HCEC 1CT (cell line): ENCODE measurements around the gene TTLL8.
A peak's percentile ranks its signal among the peaks of the same experiment; 100 is the strongest.
"Not testable (repeated sequence)": the region's sequence is repeated elsewhere in the genome, so short reads cannot be mapped to it uniquely, and the experiment has no call there.

Experiments used
- DNase-seq: peaks from one replicate; pipeline ENCODE4 v3.0.0-alpha.2; 2017

Gene TTLL8

DNA sequence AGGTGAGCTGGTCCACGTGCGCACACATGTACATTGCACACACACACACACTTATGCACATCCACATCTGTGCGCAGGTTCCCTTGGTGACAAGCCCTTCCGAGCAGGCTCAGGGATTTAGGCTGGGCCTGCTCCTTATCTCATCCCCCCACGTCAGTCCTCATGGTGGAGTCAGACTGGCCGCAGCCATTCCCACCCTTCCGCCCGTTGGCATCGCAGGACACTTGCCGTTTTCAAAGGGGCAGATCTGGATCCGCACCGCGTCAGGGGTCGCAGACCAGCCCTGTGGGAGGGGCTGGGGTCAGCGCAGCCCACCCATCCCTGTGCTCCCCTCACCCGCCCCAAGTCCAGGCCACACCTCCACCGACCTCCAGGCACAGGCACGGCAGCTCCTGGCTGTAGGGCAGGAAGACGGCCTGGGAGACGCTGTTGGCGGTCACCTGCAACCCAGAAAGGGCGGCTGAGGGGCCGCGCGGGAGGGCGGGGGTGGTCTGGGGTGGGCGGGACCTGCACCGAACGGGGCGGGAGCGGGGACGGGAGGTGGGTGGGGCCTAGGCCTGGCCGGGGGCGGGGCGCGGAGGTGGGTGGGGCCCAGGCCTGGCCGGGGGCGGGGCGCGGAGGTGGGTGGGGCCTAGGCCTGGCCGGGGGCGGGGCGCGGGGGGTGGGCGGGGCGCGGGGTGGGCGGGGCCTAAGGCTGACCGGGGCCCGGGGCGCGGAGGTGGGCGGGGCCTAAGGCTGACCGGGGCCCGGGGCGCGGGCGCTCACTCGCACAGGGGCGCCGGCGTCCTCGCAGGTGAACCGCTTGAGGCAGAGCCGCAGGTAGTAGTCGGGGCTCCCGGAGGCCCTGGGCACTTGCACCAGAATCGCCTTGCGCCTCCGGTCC, 58.8 kb downstream of the TTLL8 start:
- no peak for DNase-seq

DNA sequence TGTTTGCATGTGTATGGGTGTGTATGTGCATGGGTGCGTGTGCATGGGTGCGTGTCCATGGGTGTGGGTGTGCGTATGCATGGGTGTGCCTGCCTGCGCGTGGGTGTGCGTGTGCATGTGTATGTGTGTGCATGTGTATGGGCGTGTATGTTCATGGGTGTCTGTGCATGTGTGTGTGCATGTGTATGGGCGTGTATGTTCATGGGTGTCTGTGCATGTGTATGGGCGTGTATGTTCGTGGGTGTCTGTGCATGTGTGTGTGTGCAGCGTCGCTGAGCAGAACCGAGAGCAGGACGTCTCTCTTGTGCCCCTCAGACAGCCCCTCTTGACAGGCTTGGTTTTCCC, 59.4 kb downstream of the TTLL8 start:
- no peak for DNase-seq

DNA sequence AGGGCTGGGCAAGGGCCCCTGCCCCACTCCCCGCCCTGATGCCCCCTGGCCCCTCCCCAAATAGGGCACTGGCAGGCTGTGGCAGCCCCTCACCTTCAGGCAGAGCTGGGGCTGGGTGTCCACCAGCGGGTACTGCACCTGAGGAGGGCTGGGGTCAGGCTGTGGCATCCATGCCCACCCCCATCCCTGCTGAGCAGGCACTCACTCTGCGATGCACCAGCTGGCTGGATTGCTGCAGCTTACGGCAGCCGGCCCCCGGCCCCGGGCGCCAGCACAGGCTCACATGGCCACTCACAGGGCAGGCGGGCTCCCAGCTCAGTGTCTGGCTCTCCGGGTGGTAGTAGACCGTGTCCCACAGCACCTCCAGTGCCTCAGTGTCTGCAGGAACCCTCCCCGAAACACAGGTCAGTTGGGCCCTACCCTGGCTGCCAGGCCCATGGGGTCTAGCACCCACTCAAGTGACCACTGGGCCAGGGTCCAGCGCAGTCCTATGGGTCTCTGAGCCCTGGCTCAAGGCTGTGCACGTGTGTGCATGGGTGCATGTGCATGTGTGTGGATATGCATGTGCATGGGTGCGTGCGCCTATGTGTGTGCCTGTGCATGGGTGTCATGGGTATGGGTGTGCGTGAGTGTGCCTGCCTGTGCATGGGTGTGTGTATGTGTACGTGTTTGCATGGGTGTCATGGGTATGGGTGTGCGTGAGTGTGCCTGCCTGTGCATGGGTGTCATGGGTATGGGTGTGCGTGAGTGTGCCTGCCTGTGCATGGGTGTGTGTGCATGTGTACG, 60.0 kb downstream of the TTLL8 start:
- no peak for DNase-seq

DNA sequence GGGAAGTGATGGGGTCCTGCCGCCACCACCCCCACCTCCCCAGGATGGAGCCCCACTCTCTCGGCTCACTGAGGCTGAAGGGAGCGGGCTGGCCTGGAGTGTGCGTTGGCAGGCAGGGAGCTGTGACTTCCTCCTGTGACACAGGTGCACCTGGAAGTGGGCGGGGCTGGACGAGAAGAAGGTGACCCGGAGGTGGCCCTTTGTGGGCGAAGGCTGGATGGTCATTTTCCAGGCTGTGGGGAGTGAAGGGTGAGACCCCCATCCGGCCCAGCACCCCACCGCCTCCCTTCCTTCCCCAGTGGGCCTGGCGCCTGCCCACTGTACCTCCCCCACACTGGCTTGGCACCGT, 60.9 kb downstream of the TTLL8 start:
- no peak for DNase-seq

DNA sequence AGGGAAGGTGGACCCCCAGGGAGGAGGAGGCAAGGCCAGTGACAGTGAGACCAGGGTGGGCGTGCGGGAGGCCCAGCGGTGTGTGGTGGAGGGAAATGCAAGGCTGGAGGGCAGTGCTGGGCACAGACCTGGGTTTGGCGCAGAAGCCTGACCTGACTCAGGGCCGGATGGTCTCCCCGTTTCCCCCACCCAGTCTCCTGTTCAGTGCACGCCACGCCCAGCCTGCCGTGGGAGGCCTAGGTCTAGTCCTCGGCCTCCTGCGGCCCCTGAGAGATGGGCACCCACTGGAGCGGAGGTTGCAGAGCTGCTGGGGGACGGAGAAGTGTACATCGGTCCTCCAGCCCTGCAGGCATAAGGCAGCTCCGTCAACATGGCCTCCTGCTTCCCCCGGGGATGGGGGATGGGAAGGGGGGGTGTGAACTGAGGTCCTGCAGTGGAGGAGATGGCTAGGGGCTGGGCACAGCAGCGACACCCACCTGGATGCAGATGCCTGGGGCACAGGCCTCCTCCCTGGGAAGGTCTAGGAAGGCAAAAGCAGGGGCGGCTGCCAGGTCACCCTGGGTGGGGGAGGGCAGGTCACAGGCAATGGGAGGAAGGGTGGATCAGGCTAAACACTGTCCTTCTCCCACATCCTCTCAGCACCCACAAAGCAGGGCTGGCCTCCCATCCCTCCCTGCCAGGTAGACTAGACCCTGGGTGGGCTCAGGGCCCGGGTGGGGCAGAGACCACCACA, 61.4 kb downstream of the TTLL8 start:
- no peak for DNase-seq

DNA sequence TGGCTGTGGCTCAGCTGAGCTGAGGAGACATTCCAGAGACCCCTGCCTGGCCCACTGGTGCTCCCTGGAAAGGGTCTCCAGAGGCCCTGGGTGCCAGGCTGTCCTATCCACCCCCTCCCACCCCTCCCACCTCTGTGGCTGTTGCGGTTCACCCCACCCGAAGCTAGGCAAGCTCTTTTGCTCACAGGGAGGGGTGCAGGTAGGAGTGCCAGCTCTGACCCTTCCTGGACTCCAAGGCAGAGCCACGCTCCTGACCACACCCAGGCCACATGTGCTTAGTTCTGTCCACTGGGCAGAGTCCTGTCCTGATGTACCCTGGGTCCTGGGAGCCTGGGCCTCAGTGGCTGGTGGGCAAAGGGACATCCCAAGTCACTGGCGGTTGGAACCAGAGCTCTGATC, 62.0 kb downstream of the TTLL8 start:
- DNase-seq: no peak

DNA sequence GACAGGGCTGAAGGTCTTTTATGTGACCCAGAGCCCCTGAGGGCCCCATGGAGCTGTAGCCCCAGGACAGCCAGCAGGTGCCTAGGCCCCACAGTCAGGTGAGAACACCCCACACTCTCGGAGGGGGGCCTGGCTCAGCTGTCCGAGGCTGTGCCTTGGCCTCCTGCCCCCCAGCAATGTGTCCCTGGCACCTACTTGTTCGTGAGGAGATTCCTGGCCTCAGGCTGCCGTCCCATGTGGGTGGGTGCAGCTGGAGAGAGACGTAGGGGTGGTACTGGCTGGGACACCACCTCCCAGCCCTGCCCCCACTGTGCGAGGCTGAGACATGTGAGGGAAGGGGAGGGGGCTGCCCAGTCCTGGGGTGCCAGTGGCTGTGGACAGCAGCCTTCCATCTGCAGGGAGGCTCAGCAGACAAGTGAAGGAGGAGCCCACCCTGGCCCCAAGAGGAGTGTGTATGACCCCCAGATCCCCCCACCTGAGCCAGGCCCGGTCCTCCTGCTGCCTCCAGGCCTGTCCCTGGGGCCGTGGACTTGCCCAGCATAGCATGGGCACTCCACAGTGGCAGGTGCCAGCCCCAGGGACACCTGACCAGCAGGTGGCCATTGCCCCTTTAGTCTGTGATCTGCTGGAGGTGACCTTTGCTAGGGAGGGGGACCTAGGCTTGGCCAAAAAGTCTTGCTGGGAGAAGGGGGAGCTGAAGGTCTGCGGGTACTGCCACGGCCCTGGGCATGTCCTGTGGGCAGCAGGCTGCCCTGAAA, 62.6 kb downstream of the TTLL8 start:
- DNase-seq: no peak

DNA sequence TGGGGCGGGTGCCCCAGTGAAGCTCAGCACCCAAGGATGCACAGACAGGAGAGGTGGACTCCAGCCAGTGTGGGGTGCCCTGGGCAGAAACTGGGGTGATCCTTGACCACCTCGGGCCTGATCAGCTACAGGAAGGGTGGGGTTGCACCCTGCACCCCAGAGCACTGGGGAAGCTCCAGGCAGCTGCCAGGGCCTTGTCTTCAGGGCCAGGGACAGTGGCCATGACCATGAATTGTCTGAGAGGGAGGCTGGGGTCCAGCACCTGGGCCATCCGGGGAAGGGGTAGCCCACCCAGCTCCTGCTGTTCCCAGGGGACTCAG, 63.1 kb downstream of the TTLL8 start:
- no peak for DNase-seq

DNA sequence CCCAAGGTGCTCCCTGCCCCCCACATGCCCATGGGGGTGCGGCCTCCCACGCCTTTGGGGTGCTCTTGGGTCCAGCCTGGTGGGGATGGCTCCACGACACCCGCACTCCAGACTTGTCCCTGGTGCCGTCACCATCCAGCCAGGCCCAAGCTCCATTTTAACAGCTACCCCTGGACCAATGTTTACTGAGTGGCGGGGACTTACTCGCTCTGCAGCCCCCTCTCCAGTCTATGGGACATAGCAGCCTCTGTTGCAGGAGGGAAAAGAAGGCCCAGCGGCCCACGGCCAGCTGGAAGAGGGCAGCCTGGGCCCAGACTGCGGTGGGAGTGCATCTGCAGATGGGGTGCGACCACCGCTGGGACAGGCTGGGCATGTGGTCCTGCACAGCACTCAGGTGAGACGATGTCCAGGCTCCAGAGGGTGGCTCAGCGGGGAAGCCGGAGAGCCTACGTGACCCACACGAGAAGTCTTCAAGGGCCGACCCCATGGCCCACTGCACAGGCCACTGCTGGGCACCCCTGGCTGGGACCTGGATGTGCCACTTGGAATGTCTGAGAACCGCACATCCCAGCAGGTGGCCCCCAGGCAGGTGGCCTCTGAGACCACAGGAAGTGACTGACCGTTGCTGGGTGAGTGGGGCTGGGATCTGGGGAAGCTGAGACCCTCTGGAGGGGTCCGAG, 63.6 kb downstream of the TTLL8 start:
- DNase-seq: no peak

DNA sequence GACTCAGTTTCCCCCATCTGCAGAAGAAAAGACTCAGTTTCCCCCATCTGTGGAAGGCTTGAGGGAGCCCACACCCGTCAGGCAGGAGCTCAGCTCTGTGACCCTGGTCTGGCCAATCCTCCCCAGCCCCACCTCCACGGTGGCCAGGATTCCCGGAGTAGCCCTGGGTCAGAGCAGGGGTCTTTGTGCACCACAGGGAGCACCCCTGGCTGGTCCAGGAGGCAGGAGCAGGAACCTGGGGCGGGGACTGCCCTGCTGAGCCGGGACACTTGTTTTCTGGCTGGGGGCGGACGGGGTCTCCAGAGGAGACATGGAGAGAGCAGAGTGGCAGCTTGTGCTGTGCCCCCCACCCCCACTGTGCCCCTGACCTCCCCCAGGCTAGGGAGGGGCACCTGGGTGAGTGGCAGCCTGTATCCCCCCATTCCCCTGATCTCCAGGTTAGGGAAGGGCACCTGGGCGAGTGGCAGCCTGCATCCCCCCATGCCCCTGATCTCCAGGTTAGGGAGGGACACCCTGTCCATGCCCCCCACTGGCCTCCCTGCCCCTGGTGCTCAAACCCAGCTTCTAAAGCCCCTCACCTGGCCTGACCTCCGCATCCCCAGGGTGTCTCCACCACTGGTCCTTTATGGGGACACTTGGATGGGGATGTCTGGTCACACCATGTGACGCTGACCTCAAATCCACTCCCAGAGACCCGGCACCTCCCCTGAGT, 64.3 kb downstream of the TTLL8 start:
- no peak for DNase-seq

DNA sequence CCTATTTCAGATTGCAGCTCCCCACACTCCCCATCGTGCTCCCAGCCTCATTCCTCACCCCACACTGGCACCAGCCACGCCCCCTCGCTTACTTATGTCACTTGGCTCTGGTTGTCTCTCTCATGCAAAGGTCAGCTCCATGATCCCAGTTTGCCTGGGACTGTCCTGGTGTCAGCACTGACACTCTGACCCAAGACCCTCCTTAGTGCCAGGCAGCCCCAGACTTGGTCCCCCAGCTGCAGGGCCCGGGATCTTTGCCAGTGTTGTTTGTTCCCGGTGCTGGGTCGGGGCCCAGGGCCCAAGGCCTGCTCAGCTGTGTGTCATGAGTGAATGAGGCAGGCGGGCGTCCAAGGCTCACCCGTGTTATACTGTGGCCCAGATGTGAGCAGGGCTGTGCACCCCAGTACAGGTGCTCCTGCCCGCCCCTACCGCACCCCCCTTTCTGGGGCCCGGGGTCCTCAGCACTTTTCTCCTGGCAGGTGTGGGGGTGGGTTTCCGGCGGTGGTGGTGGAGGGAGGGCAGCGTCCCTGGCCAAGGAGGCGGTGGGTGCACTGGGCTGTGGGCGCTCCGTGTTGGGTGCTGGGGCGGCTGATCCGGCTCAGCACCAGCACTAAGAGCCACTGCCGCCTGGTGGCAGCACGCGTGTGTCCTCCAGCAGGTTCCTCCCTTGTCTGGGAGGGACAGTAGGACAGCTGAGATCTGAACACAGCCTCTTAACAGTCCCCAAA, 65.0 kb downstream of the TTLL8 start:
- DNase-seq: peak; percentile 22

DNA sequence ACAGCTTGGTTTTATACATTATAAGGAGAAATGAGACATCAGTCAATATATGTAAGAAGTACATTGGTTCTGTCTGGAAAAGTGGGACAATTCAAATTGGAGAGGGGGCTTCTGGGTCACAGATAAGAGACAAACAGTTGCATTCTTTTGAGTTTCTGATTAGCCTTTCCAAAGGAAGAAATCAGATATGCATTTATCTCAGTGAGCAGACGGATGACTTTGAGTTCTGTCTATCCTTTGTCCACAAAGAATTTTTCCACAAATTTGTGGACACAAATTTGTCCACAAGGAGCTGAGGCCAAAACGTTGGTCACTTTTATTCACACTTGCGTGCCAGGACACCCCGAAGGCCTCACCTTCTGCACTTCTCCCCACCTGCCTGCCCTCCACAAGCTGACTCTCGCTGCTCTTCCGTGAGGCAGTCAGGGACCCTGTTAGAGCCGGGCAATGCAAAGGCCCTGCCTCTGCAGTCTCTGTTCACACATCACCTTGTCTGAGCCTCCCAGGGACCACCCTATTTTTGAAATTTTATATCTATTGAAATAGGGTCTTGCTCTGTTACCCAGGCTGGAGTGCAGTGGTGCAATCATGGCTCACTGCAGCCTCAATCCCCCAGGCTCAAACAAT, 66.1 kb downstream of the TTLL8 start:
- no peak for DNase-seq

DNA sequence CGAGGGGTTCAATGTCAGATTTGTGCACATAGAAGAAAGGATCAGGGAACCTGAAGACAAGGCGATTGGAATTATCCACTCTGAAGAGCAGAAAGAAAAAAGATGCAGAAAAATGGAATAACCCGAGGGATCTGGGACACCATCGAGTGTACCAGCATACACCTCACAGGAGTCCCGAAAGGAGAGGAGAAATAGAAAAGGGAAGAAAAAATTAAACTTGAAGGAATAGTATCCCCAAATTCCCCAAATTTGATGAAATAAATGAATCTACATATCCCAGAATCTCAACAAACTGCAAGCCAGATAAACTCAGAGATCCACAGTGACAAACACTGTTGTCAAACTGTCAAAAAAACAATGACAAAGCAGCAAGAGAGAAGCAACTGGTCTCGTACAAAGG, 66.9 kb downstream of the TTLL8 start:
- no peak for DNase-seq

DNA sequence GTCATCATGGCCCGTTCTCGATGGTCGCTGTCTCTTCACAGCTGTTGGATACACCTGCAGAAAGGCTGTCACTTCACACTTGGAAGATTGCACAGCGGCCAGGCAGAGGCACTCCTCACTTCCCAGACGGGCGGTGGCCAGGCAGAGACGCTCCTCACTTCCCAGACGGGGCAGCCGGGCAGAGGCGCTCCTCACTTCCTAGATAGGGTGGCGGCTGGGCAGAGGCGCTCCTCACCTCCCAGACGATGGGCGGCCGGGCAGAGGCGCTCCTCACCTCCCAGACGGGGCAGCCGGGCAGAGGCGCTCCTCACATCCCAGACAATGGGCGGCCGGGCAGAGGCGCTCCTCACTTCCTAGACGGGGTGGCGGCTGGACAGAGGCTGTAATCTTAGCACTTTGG, 68.3 kb downstream of the TTLL8 start:
- DNase-seq: not testable (repeated sequence)

DNA sequence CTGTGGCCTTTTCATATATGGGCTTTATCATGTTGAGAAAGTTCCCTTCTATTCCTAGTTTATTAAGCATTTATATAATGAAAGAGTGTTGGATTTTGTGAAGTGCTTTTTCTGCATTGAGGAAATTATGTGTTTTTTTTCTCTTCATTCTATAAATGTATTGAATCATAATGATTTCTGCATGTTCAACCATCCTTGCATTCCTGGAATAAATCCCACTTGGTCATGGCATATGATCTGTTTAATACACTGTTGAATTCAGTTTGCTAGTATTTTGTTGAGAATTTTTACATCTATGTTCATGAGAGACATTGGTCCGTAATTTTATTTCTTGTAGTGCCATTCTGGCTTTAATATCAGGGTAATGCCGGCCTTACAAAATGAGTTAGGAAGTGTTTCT, 71.8 kb downstream of the TTLL8 start:
- no peak for DNase-seq

DNA sequence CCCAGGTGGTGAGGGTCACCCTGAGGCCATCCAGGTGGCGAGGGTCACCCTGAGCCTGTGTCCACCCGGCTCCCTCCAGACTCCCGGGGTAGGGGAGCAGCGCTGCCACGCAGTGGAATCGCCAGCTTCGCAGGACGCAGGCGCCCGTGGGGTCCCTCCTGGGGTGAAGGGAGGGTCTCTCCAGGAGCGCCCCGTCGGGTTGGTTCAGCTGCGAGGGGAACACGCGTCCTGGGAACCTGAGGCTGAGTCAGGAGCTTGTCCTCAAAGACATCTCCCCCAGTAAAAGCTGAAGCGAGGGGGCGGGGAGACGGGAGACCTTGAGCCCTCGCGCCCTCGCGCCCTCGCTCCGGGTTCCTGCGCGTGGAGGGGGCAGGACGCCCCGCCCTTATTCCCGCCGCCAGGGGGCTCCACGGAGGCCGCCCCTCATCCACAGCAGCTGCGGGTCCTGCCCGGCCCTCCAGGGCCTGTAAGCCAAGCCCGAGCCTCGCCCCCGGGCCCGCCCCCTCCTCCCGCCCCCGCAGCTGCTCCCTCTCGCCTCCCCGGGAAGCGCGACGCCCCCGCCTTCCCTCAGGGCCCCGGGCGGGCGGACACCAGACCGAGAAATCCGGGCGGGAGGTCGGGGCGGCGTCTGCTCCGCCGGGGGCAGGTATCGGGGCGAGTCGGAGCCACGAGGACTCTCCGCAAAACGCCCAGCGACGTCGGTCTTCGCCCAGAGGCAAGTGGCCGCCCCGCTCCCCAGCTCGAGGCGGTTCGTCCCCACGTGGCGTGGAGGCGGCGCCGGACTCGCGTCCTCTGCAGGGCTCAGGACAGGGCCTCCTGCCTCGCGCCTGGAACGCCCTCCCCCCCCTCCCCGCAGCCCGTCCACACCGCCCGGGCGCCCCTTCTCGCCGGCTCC, 74.7 kb downstream of the TTLL8 start:
- DNase-seq: no peak

DNA sequence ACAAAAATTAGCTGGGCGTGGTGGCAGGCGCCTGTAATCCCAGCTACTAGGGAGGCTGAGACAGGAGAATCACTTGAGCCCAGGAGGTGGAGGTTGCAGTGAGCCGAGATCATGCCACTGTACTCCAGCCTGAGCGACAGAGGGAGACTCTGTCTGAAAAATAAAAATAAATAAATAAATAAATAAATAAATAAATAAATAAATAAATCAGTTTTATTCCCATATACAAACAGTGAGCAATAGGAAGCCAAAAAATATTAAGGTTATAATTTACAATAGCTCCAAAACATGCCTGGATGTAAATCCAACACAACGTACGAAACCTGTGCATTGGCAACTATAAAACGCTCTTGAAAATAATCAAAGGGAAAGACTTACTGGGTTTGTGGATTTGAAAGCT, 76.3 kb downstream of the TTLL8 start:
- not testable (repeated sequence) for DNase-seq

DNA sequence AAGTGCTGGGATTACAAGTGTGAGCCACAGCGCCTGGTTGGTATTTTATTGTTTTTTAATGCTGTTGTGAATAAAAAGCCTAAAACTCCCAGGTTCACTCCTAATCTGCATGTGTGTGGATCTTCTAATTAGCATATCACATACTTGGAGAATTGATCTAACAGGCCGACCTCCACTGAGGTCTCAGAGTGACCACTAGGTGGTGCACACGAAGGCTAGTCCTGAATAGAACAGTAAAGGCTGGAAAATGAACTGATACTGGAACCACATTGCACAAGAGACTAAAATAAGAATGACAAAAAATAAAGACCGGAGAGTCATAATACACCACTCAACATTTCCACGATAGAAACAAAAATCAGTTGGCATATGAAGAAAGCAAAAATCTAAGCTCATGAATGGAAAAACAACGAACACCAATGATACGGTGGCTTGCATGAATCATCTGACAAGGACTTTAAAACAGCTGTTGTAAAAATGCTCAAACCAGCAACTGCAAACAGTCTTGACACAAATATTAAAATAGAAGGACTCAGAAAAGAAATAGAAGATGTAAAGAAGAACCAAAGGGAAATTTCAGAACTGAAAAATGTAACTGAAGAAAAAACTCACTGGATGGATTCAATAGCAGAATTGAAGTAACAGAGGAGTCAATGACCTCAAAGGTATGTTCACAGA, 78.4 kb downstream of the TTLL8 start:
- DNase-seq: peak; percentile 54

DNA sequence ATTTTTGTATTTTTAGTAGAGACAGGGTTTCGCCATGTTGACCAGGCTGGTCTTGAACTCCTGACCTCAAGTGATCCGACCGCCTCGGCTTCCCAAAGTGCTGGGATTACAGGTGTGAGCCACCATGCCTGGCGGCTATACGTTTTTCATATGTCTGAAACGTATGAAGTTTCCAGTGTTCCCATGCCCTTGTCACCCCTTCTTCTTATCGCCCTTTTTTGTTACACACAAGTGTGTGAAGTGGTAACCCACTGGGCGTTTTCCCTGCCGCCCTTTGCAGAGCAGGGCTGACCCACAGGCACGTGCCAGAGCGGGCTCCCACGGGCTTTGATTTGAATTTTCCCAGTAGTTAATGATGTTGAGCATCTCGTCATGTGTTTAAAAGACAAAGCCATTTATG, 80.5 kb downstream of the TTLL8 start:
- DNase-seq: no peak
